ENCODE results near the gene ASRGL1.

Gene ASRGL1

GRCh38 chr11:62399172-62399877 is 62.1 kb downstream of the ASRGL1 start:
- H3K4me1 ChIP-seq (ENCODE audit: control insufficient read depth, insufficient read depth, low read length): peaks cover 12% of the 10 kb centered on the region
- no peak overlapping the region for H3K9ac ChIP-seq (ENCODE audit: low read depth, low read length)
- no peaks in the 10 kb centered on the region for H3K36me3 ChIP-seq (ENCODE audit: control insufficient read depth, insufficient read depth, low read length)
- no peak overlapping the region for H3K4me3 ChIP-seq (ENCODE audit: low read depth, low read length)
- H3K27me3 ChIP-seq (ENCODE audit: control insufficient read depth, insufficient read depth, low read length): no peaks in the 10 kb centered on the region
- no peaks in the 10 kb centered on the region for H3K9me3 ChIP-seq (ENCODE audit: control insufficient read depth, insufficient read depth, low read length)

- Histone ChIP-seq H3K9me3 (ENCODE audit: control insufficient read depth, insufficient read depth, low read length) (no peaks in the 10 kb centered on the region), H3K4me3 (ENCODE audit: low read depth, low read length) (no peak overlapping the region), H3K27me3 (ENCODE audit: control insufficient read depth, insufficient read depth, low read length) (no peaks in the 10 kb centered on the region), H3K36me3 (ENCODE audit: control insufficient read depth, insufficient read depth, low read length) (no peaks in the 10 kb centered on the region), H3K4me1 (ENCODE audit: control insufficient read depth, insufficient read depth, low read length) (peaks cover 12% of the 10 kb centered on the region), H3K9ac (ENCODE audit: low read depth, low read length) (no peak overlapping the region)
These were observed 62.6 kb downstream of the ASRGL1 start for GRCh38 chr11:62399878-62400266.

GRCh38 chr11:62400281-62400680 is 63.0 kb downstream of the ASRGL1 start:
- no peaks in the 10 kb centered on the region for H3K9me3 ChIP-seq (ENCODE audit: control insufficient read depth, insufficient read depth, low read length)
- H3K27me3 ChIP-seq (ENCODE audit: control insufficient read depth, insufficient read depth, low read length): no peaks in the 10 kb centered on the region
- no peak overlapping the region for H3K9ac ChIP-seq (ENCODE audit: low read depth, low read length)
- H3K4me3 ChIP-seq (ENCODE audit: low read depth, low read length): no peak overlapping the region
- no peaks in the 10 kb centered on the region for H3K36me3 ChIP-seq (ENCODE audit: control insufficient read depth, insufficient read depth, low read length)
- peaks cover 11% of the 10 kb centered on the region for H3K4me1 ChIP-seq (ENCODE audit: control insufficient read depth, insufficient read depth, low read length)

- Histone ChIP-seq H3K9me3 (ENCODE audit: control insufficient read depth, insufficient read depth, low read length) (no peaks in the 10 kb centered on the region), H3K36me3 (ENCODE audit: control insufficient read depth, insufficient read depth, low read length) (no peaks in the 10 kb centered on the region), H3K4me1 (ENCODE audit: control insufficient read depth, insufficient read depth, low read length) (peaks cover 9% of the 10 kb centered on the region), H3K4me3 (ENCODE audit: low read depth, low read length) (no peak overlapping the region), H3K27me3 (ENCODE audit: control insufficient read depth, insufficient read depth, low read length) (no peaks in the 10 kb centered on the region), H3K9ac (ENCODE audit: low read depth, low read length) (no peak overlapping the region)
These were observed 63.5 kb downstream of the ASRGL1 start for GRCh38 chr11:62400760-62401159.

- Histone ChIP-seq H3K9me3 (ENCODE audit: control insufficient read depth, insufficient read depth, low read length) (no peaks in the 10 kb centered on the region), H3K9ac (ENCODE audit: low read depth, low read length) (no peak overlapping the region), H3K4me3 (ENCODE audit: low read depth, low read length) (no peak overlapping the region), H3K27me3 (ENCODE audit: control insufficient read depth, insufficient read depth, low read length) (no peaks in the 10 kb centered on the region), H3K4me1 (ENCODE audit: control insufficient read depth, insufficient read depth, low read length) (peaks cover 7% of the 10 kb centered on the region), H3K36me3 (ENCODE audit: control insufficient read depth, insufficient read depth, low read length) (no peaks in the 10 kb centered on the region)
These were observed 64.1 kb downstream of the ASRGL1 start for GRCh38 chr11:62401356-62401755.

GRCh38 chr11:62401811-62402210 is 64.6 kb downstream of the ASRGL1 start:
- no peaks in the 10 kb centered on the region for H3K36me3 ChIP-seq (ENCODE audit: control insufficient read depth, insufficient read depth, low read length)
- H3K4me3 ChIP-seq (ENCODE audit: low read depth, low read length): no peak overlapping the region
- H3K9me3 ChIP-seq (ENCODE audit: control insufficient read depth, insufficient read depth, low read length): no peaks in the 10 kb centered on the region
- no peaks in the 10 kb centered on the region for H3K27me3 ChIP-seq (ENCODE audit: control insufficient read depth, insufficient read depth, low read length)
- H3K9ac ChIP-seq (ENCODE audit: low read depth, low read length): no peak overlapping the region
- peaks cover 5% of the 10 kb centered on the region for H3K4me1 ChIP-seq (ENCODE audit: control insufficient read depth, insufficient read depth, low read length)

GRCh38 chr11:62402226-62402959 is 65.1 kb downstream of the ASRGL1 start:
- no peak overlapping the region for H3K9ac ChIP-seq (ENCODE audit: low read depth, low read length)
- H3K27me3 ChIP-seq (ENCODE audit: control insufficient read depth, insufficient read depth, low read length): no peaks in the 10 kb centered on the region

GRCh38 chr11:62402960-62403730 is 65.9 kb downstream of the ASRGL1 start:
- Histone ChIP-seq H3K36me3 (ENCODE audit: control insufficient read depth, insufficient read depth, low read length) (no peaks in the 10 kb centered on the region), H3K4me1 (ENCODE audit: control insufficient read depth, insufficient read depth, low read length) (peaks cover 5% of the 10 kb centered on the region), H3K27me3 (ENCODE audit: control insufficient read depth, insufficient read depth, low read length) (no peaks in the 10 kb centered on the region), H3K9me3 (ENCODE audit: control insufficient read depth, insufficient read depth, low read length) (no peaks in the 10 kb centered on the region), H3K9ac (ENCODE audit: low read depth, low read length) (no peak overlapping the region), H3K4me3 (ENCODE audit: low read depth, low read length) (no peak overlapping the region)

More at GRCh38 chr11:62402226-62402959, 65.1 kb downstream of the ASRGL1 start:
- Histone ChIP-seq H3K9me3 (ENCODE audit: control insufficient read depth, insufficient read depth, low read length) (no peaks in the 10 kb centered on the region), H3K36me3 (ENCODE audit: control insufficient read depth, insufficient read depth, low read length) (no peaks in the 10 kb centered on the region), H3K4me1 (ENCODE audit: control insufficient read depth, insufficient read depth, low read length) (peaks cover 5% of the 10 kb centered on the region), H3K4me3 (ENCODE audit: low read depth, low read length) (no peak overlapping the region)

- Histone ChIP-seq H3K9me3 (ENCODE audit: control insufficient read depth, insufficient read depth, low read length) (no peaks in the 10 kb centered on the region), H3K9ac (ENCODE audit: low read depth, low read length) (no peak overlapping the region), H3K4me1 (ENCODE audit: control insufficient read depth, insufficient read depth, low read length) (peaks cover 3% of the 10 kb centered on the region), H3K27me3 (ENCODE audit: control insufficient read depth, insufficient read depth, low read length) (no peaks in the 10 kb centered on the region), H3K4me3 (ENCODE audit: low read depth, low read length) (no peak overlapping the region), H3K36me3 (ENCODE audit: control insufficient read depth, insufficient read depth, low read length) (no peaks in the 10 kb centered on the region)
These were observed 67.2 kb downstream of the ASRGL1 start for GRCh38 chr11:62404435-62404834.

- H3K4me3 ChIP-seq (ENCODE audit: low read depth, low read length): no peak overlapping the region
- H3K27me3 ChIP-seq (ENCODE audit: control insufficient read depth, insufficient read depth, low read length): no peaks in the 10 kb centered on the region
- no peaks in the 10 kb centered on the region for H3K36me3 ChIP-seq (ENCODE audit: control insufficient read depth, insufficient read depth, low read length)
- no peak overlapping the region for H3K9ac ChIP-seq (ENCODE audit: low read depth, low read length)
- peaks cover 3% of the 10 kb centered on the region for H3K4me1 ChIP-seq (ENCODE audit: control insufficient read depth, insufficient read depth, low read length)
- H3K9me3 ChIP-seq (ENCODE audit: control insufficient read depth, insufficient read depth, low read length): no peaks in the 10 kb centered on the region
These were observed 67.7 kb downstream of the ASRGL1 start for GRCh38 chr11:62404901-62405300.

- Histone ChIP-seq H3K9ac (ENCODE audit: low read depth, low read length) (no peak overlapping the region), H3K36me3 (ENCODE audit: control insufficient read depth, insufficient read depth, low read length) (no peaks in the 10 kb centered on the region), H3K4me3 (ENCODE audit: low read depth, low read length) (no peak overlapping the region), H3K9me3 (ENCODE audit: control insufficient read depth, insufficient read depth, low read length) (no peaks in the 10 kb centered on the region), H3K4me1 (ENCODE audit: control insufficient read depth, insufficient read depth, low read length) (peaks cover 3% of the 10 kb centered on the region), H3K27me3 (ENCODE audit: control insufficient read depth, insufficient read depth, low read length) (no peaks in the 10 kb centered on the region)
These were observed 68.8 kb downstream of the ASRGL1 start for GRCh38 chr11:62406034-62406433.

Measured in iPS-15b (cell line).